ENCODE measurements around the gene DDB1. TPM values are rescaled to one million over a fixed set of nuclear protein-coding genes. Genes with fewer than 3 reads are reported as not detected.
A peak's percentile ranks its signal among the peaks of the same experiment; 100 is the strongest.

Gene DDB1
- total RNA-seq, 2 experiments from 2014 or later = 308 to 315 TPM

- Mint-ChIP-seq H3K4me3 (no peak overlapping the region), H3K27ac (no peak overlapping the region)
Observed at GRCh38 chr11:61305417-61305816, 27.5 kb downstream of the DDB1 start.

GRCh38 chr11:61303725-61304124, 29.2 kb downstream of the DDB1 start:
- H3K27ac Mint-ChIP-seq = no peak overlapping the region

More at GRCh38 chr11:61305417-61305816, 27.5 kb downstream of the DDB1 start:
- no peak for DNase-seq
- Mint-ChIP-seq H3K36me3 (peaks cover 18% of the 10 kb centered on the region), H3K9me3 (no peaks in the 10 kb centered on the region), H3K4me1 (peaks cover 3% of the 10 kb centered on the region), H3K27me3 (no peaks in the 10 kb centered on the region)

GRCh38 chr11:61302550-61302949, 30.4 kb downstream of the DDB1 start:
- H3K27ac Mint-ChIP-seq = no peak overlapping the region
- H3K4me1 Mint-ChIP-seq = peaks cover 24% of the 10 kb centered on the region
- H3K27me3 Mint-ChIP-seq = no peaks in the 10 kb centered on the region
- DNase-seq = no peak
- H3K9me3 Mint-ChIP-seq = no peaks in the 10 kb centered on the region
- H3K36me3 Mint-ChIP-seq = peaks cover 32% of the 10 kb centered on the region
- H3K4me3 Mint-ChIP-seq = no peak overlapping the region

More at GRCh38 chr11:61303725-61304124, 29.2 kb downstream of the DDB1 start:
- H3K4me1 Mint-ChIP-seq = peaks cover 12% of the 10 kb centered on the region
- no peak overlapping the region for H3K4me3 Mint-ChIP-seq
- no peaks in the 10 kb centered on the region for H3K27me3 Mint-ChIP-seq
- no peaks in the 10 kb centered on the region for H3K9me3 Mint-ChIP-seq
- DNase-seq = no peak
- H3K36me3 Mint-ChIP-seq = peaks cover 24% of the 10 kb centered on the region

- Mint-ChIP-seq H3K4me3 (no peak overlapping the region), H3K4me1 (peaks cover 33% of the 10 kb centered on the region), H3K27ac (no peak overlapping the region), H3K36me3 (peaks cover 40% of the 10 kb centered on the region), H3K27me3 (no peaks in the 10 kb centered on the region), H3K9me3 (no peaks in the 10 kb centered on the region)
- no peak for DNase-seq
Observed at GRCh38 chr11:61298663-61299244, 34.2 kb downstream of the DDB1 start.

- Mint-ChIP-seq H3K27ac (peak overlapping the region; percentile 53), H3K4me1 (peaks cover 39% of the 10 kb centered on the region), H3K9me3 (no peaks in the 10 kb centered on the region), H3K36me3 (peaks cover 45% of the 10 kb centered on the region), H3K4me3 (no peak overlapping the region), H3K27me3 (no peaks in the 10 kb centered on the region)
- no peak for DNase-seq
Observed at GRCh38 chr11:61297746-61298145, 35.2 kb downstream of the DDB1 start.

- H3K36me3 Mint-ChIP-seq = peaks cover 48% of the 10 kb centered on the region
- no peaks in the 10 kb centered on the region for H3K27me3 Mint-ChIP-seq
- DNase-seq = no peak
- H3K4me1 Mint-ChIP-seq = peaks cover 43% of the 10 kb centered on the region
- H3K4me3 Mint-ChIP-seq = peak overlapping the region; percentile 15
- no peaks in the 10 kb centered on the region for H3K9me3 Mint-ChIP-seq
- H3K27ac Mint-ChIP-seq = no peak overlapping the region
Observed at GRCh38 chr11:61297341-61297740, 35.6 kb downstream of the DDB1 start.

- Mint-ChIP-seq H3K36me3 (peaks cover 52% of the 10 kb centered on the region), H3K27me3 (no peaks in the 10 kb centered on the region), H3K9me3 (no peaks in the 10 kb centered on the region), H3K27ac (no peak overlapping the region), H3K4me3 (peak overlapping the region; percentile 61), H3K4me1 (peaks cover 45% of the 10 kb centered on the region)
- no peak for DNase-seq
Observed at GRCh38 chr11:61295596-61295926, 37.3 kb downstream of the DDB1 start.

GRCh38 chr11:61294717-61295595, 37.9 kb downstream of the DDB1 start, which contains the start of gene VWCE:
VWCE (minus strand) TSS chr11:61295316; CDS start chr11:61295037, 279 bp downstream.
- Mint-ChIP-seq H3K27ac (peak within 1 kb of the TSS; percentile 96), H3K36me3 (peaks cover 49% of the 10 kb centered on the region), H3K4me3 (peak within 1 kb of the TSS; percentile 89), H3K9me3 (no peaks in the 10 kb centered on the region), H3K27me3 (no peaks in the 10 kb centered on the region), H3K4me1 (peaks cover 41% of the 10 kb centered on the region)
- peak; percentile 86 for DNase-seq

GRCh38 chr11:61293867-61294716, 38.8 kb downstream of the DDB1 start:
- Mint-ChIP-seq H3K27me3 (no peaks in the 10 kb centered on the region), H3K36me3 (peaks cover 49% of the 10 kb centered on the region), H3K4me3 (peak overlapping the region; percentile 89), H3K4me1 (peaks cover 38% of the 10 kb centered on the region), H3K9me3 (no peaks in the 10 kb centered on the region), H3K27ac (peak overlapping the region; percentile 96)
- DNase-seq = peak; percentile 84

- no peak for DNase-seq
- no peaks in the 10 kb centered on the region for H3K27me3 Mint-ChIP-seq
- H3K4me1 Mint-ChIP-seq = peaks cover 21% of the 10 kb centered on the region
- H3K9me3 Mint-ChIP-seq = no peaks in the 10 kb centered on the region
- H3K36me3 Mint-ChIP-seq = peaks cover 46% of the 10 kb centered on the region
- no peak overlapping the region for H3K27ac Mint-ChIP-seq
- peak overlapping the region; percentile 37 for H3K4me3 Mint-ChIP-seq
Observed at GRCh38 chr11:61292356-61292755, 40.5 kb downstream of the DDB1 start.

- H3K4me3 Mint-ChIP-seq = no peak overlapping the region
- DNase-seq = peak; percentile 16
- H3K36me3 Mint-ChIP-seq = peaks cover 43% of the 10 kb centered on the region
- no peak overlapping the region for H3K27ac Mint-ChIP-seq
- no peaks in the 10 kb centered on the region for H3K27me3 Mint-ChIP-seq
- no peaks in the 10 kb centered on the region for H3K9me3 Mint-ChIP-seq
- peaks cover 16% of the 10 kb centered on the region for H3K4me1 Mint-ChIP-seq
Observed at GRCh38 chr11:61290905-61291690, 41.8 kb downstream of the DDB1 start.

GRCh38 chr11:61287338-61287977, 45.4 kb downstream of the DDB1 start:
- DNase-seq = no peak
- no peaks in the 10 kb centered on the region for H3K27me3 Mint-ChIP-seq
- H3K9me3 Mint-ChIP-seq = no peaks in the 10 kb centered on the region
- H3K36me3 Mint-ChIP-seq = peaks cover 57% of the 10 kb centered on the region
- H3K27ac Mint-ChIP-seq = no peak overlapping the region
- peaks cover 5% of the 10 kb centered on the region for H3K4me1 Mint-ChIP-seq
- H3K4me3 Mint-ChIP-seq = no peak overlapping the region

GRCh38 chr11:61283613-61284012, 49.3 kb downstream of the DDB1 start:
- H3K4me3 Mint-ChIP-seq = no peak overlapping the region
- no peak overlapping the region for H3K27ac Mint-ChIP-seq
- H3K36me3 Mint-ChIP-seq = peaks cover 53% of the 10 kb centered on the region
- no peaks in the 10 kb centered on the region for H3K27me3 Mint-ChIP-seq
- no peak for DNase-seq
- no peaks in the 10 kb centered on the region for H3K4me1 Mint-ChIP-seq
- no peaks in the 10 kb centered on the region for H3K9me3 Mint-ChIP-seq

Measured in activated naive CD8-positive, alpha-beta T cell treated with anti-CD3 and anti-CD28 coated beads for 36 hours (primary cell).